IPS-15b (cell line): ENCODE measurements around the gene ZNF783.
"Not testable (repeated sequence)": the region's sequence is repeated elsewhere in the genome, so short reads cannot be mapped to it uniquely, and the experiment has no call there.

Source experiments
- H3K27me3 ChIP-seq: one replicate; pipeline ENCODE4 v1.6.1; 2013; ENCODE audit warnings: low read length; ENCODE audit not compliant: control insufficient read depth, insufficient read depth
- H3K36me3 ChIP-seq: one replicate; pipeline ENCODE4 v1.6.1; 2013; ENCODE audit warnings: low read length; ENCODE audit not compliant: control insufficient read depth, insufficient read depth
- H3K4me1 ChIP-seq: one replicate; pipeline ENCODE4 v1.6.1; 2013; ENCODE audit warnings: mild to moderate bottlenecking, low read length; ENCODE audit not compliant: control insufficient read depth, insufficient read depth
- H3K4me3 ChIP-seq: one replicate; pipeline ENCODE4 v1.5.1; 2013; ENCODE audit warnings: low read depth, low read length
- H3K9ac ChIP-seq: one replicate; pipeline ENCODE4 v1.6.1; 2013; ENCODE audit warnings: low read depth, mild to moderate bottlenecking, low read length
- H3K9me3 ChIP-seq: one replicate; pipeline ENCODE4 v1.6.1; 2013; ENCODE audit warnings: mild to moderate bottlenecking, low read length; ENCODE audit not compliant: control insufficient read depth, insufficient read depth

The ZNF783 gene

GRCh38 chr7:149266451-149266850 lies 4.5 kb downstream of the ZNF783 start:
- no peaks in the 10 kb centered on the region for H3K9me3 ChIP-seq
- peaks cover 9% of the 10 kb centered on the region for H3K36me3 ChIP-seq
- no peak overlapping the region for H3K9ac ChIP-seq
- no peaks in the 10 kb centered on the region for H3K4me1 ChIP-seq
- no peaks in the 10 kb centered on the region for H3K27me3 ChIP-seq
- no peak overlapping the region for H3K4me3 ChIP-seq

DNA sequence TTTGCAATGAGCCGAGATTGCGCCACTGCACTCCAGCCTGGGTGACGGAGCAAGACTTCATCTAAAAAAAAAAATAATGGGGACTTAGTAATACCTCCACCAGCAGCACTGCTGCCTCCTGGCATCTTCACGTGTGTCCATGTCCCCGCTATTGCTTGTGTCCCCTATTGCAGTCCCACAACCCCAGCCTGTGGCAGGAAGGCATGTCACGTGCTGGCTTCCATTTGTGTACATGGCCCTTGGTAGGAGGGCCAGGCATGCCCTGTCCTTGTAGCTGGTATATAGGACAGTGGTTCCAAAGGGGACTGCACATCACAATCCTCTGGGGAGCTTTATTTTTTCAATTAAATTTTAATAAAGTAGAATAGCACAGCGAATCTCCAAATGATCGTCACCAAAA lies 5.7 kb downstream of the ZNF783 start:
- peaks cover 9% of the 10 kb centered on the region for H3K36me3 ChIP-seq
- no peaks in the 10 kb centered on the region for H3K27me3 ChIP-seq
- no peak overlapping the region for H3K9ac ChIP-seq
- no peaks in the 10 kb centered on the region for H3K9me3 ChIP-seq
- H3K4me1 ChIP-seq = no peaks in the 10 kb centered on the region
- no peak overlapping the region for H3K4me3 ChIP-seq

- H3K36me3 ChIP-seq, H3K4me1 ChIP-seq, H3K27me3 ChIP-seq, H3K9me3 ChIP-seq, H3K9ac ChIP-seq, H3K4me3 ChIP-seq: not testable (repeated sequence)
Measured at GRCh38 chr7:149274424-149274823, 12.4 kb downstream of the ZNF783 start.

- H3K9me3 ChIP-seq = no peaks in the 10 kb centered on the region
- peaks cover 3% of the 10 kb centered on the region for H3K36me3 ChIP-seq
- no peak overlapping the region for H3K9ac ChIP-seq
- no peaks in the 10 kb centered on the region for H3K27me3 ChIP-seq
- no peaks in the 10 kb centered on the region for H3K4me1 ChIP-seq
- no peak overlapping the region for H3K4me3 ChIP-seq
Measured at GRCh38 chr7:149277871-149278270, 15.9 kb downstream of the ZNF783 start.

DNA sequence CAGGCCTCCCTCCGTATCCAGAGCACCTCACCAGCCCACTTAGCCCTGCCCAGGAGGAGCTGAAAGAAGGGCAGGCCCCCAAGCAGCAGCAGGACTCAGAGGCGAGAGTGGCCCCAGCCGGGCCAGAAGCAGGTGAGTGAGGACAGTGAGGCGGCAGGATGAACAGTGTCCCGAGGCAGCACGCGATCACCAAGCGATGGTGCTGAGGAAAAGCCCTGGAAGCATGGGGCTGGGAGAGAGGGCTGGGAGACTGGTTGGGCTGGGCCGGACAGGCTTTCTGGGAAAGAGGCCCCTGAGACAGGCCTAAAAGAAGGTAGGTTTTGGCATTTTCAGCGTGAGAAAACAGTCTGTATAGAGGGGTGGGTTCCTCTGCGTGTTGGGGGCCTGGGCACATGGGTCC lies 16.4 kb downstream of the ZNF783 start:
- no peaks in the 10 kb centered on the region for H3K27me3 ChIP-seq
- no peak overlapping the region for H3K4me3 ChIP-seq
- H3K4me1 ChIP-seq = no peaks in the 10 kb centered on the region
- no peaks in the 10 kb centered on the region for H3K9me3 ChIP-seq
- H3K36me3 ChIP-seq = peaks cover 3% of the 10 kb centered on the region
- no peak overlapping the region for H3K9ac ChIP-seq

DNA sequence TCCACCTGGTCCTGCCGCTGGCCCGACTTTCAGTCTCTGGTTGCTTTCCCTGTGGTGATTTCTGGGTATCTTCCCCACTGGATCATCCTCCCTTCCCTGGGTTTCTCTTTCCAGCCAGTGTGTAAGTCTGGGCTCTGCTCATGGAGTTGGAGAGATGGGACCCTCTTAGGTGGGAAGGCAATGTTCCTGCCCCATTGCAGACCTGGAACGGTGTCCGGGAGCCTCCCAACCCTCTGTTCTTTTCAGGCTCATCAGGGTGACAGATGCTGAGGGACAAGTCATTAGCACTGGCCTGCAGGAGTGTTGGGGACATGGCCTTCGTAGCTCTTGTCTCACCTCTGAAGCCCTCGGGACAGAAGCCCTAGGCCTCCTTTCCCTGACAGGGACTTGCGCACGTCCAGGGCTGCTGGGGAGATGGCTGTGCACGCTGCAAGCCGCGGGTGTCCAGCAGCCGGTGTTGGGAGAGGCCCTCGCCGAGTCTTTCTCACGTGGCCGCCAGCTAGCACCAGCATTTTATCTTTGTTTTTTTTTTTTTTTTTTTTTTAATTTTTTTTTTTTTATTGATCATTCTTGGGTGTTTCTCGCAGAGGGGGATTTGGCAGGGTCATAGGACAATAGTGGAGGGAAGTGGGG lies 17.2 kb downstream of the ZNF783 start:
- Histone ChIP-seq H3K9ac (no peak overlapping the region), H3K4me1 (no peaks in the 10 kb centered on the region), H3K36me3 (peaks cover 3% of the 10 kb centered on the region), H3K27me3 (no peaks in the 10 kb centered on the region), H3K4me3 (no peak overlapping the region), H3K9me3 (no peaks in the 10 kb centered on the region)

DNA sequence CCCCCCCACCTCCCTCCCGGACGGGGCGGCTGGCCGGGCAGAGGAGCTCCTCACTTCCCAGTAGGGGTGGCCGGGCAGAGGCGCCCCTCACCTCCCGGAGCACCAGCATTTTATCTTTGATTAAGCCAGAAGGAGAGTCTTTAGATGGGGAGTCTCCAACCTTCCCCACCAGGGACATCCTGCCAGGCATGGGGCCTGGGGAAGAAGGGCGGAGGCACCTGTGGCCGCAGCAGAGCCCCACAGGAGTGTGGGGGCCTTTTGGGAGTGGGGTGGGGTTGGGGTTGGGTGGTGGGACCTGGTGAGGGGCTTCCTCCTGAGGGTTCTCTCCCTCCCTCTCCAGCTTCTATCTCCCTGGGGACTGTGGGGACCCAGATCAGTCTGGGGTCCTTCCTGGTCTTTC lies 18.2 kb downstream of the ZNF783 start:
- Histone ChIP-seq H3K4me3 (no peak overlapping the region), H3K27me3 (peaks cover 2% of the 10 kb centered on the region), H3K9me3 (no peaks in the 10 kb centered on the region), H3K4me1 (no peaks in the 10 kb centered on the region), H3K36me3 (peaks cover 3% of the 10 kb centered on the region), H3K9ac (no peak overlapping the region)

DNA sequence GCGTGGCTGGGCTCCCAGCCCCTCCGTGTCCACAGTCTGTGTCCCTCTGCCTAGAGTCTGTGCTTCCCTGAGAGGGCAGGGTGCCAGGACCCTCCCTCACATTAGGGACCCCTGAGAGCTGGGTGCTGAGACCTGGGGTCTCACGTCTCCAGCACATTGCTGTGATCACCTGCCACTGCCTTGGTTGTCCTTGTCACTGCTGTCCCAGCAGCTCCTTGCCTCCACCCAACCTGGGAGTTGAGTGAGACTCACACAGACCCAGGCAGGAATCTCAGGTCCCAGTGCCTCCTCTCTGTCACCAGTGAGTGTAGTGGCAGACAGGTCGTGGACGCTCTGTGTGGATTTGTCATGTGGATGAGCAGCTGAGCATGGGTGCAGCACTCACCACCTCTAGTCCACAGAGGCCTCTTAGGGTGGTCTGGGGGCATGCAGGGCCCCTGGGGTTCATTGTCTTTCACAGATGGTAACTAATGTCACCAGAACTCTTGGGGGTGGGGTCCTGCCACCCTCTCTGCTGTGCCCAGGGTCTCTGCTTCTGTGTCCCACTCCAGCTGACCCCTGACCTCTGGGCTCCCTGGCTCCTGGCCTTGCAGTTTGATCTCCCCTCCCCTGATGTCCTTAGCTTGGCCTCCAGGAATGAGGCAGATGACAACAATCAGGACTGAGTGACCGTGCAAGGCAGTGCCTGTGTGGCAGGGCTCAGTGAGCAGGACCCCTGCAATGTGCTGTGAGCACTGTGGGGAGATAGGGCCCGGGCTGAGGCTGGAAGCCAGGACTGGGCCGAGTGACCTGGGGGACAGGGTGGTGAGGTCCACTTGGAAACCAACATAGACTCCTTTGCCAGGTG lies 18.9 kb downstream of the ZNF783 start:
- Histone ChIP-seq H3K36me3 (peaks cover 3% of the 10 kb centered on the region), H3K27me3 (peaks cover 7% of the 10 kb centered on the region), H3K4me3 (no peak overlapping the region), H3K4me1 (no peaks in the 10 kb centered on the region), H3K9me3 (no peaks in the 10 kb centered on the region), H3K9ac (no peak overlapping the region)

GRCh38 chr7:149281508-149282330 lies 19.7 kb downstream of the ZNF783 start:
- Histone ChIP-seq H3K4me3 (no peak overlapping the region), H3K27me3 (peaks cover 12% of the 10 kb centered on the region), H3K9me3 (no peaks in the 10 kb centered on the region), H3K36me3 (peaks cover 3% of the 10 kb centered on the region), H3K9ac (no peak overlapping the region), H3K4me1 (no peaks in the 10 kb centered on the region)

DNA sequence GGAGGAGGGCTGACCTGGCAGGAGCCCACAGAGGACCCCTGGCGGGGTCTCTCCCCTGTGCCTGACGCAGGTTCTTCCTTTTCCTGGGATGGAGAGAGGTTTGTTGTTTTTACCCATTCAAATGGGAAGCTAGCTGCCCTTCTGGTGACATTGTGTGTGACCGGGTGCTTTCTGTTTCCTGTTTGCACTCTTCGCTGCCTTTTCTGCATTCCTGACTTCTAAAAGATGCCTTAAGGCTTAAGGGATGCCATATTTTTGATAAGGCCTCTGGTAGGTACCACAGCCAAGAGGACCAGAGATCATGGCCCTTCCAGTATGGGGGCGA lies 20.3 kb downstream of the ZNF783 start:
- Histone ChIP-seq H3K9ac (no peak overlapping the region), H3K4me3 (no peak overlapping the region), H3K4me1 (no peaks in the 10 kb centered on the region), H3K9me3 (no peaks in the 10 kb centered on the region), H3K27me3 (peaks cover 12% of the 10 kb centered on the region), H3K36me3 (peaks cover 3% of the 10 kb centered on the region)

- Histone ChIP-seq H3K9ac (no peak overlapping the region), H3K4me1 (no peaks in the 10 kb centered on the region)
Measured at GRCh38 chr7:149283321-149283720, 21.3 kb downstream of the ZNF783 start.

More at GRCh38 chr7:149283321-149283720, 21.3 kb downstream of the ZNF783 start:
- H3K36me3 ChIP-seq = peaks cover 2% of the 10 kb centered on the region
- H3K27me3 ChIP-seq = peaks cover 12% of the 10 kb centered on the region
- no peak overlapping the region for H3K4me3 ChIP-seq
- H3K9me3 ChIP-seq = no peaks in the 10 kb centered on the region
